Measurements from ENCODE around the gene SOAT1.

- TF ChIP-seq, protein P1, sequence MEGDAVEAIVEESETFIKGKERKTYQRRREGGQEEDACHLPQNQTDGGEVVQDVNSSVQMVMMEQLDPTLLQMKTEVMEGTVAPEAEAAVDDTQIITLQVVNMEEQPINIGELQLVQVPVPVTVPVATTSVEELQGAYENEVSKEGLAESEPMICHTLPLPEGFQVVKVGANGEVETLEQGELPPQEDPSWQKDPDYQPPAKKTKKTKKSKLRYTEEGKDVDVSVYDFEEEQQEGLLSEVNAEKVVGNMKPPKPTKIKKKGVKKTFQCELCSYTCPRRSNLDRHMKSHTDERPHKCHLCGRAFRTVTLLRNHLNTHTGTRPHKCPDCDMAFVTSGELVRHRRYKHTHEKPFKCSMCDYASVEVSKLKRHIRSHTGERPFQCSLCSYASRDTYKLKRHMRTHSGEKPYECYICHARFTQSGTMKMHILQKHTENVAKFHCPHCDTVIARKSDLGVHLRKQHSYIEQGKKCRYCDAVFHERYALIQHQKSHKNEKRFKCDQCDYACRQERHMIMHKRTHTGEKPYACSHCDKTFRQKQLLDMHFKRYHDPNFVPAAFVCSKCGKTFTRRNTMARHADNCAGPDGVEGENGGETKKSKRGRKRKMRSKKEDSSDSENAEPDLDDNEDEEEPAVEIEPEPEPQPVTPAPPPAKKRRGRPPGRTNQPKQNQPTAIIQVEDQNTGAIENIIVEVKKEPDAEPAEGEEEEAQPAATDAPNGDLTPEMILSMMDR (tag by site-specific recombination; IDR thresholded peaks at IDR 0.05) = peak; percentile 6; the same call in 1 of the 2 replicates
- TF ChIP-seq ZNF513 (tag by site-specific recombination; IDR thresholded peaks at IDR 0.05) (no peak), ZNF274 (IDR thresholded peaks at IDR 0.05; ENCODE audit: low read length) (no peak), ZNF274 (tag by site-specific recombination; IDR thresholded peaks at IDR 0.05; ENCODE audit: borderline replicate concordance) (no peak), ZNF670 (tag by site-specific recombination; IDR thresholded peaks at IDR 0.05; ENCODE audit: low read depth) (no peak)
- TF ChIP-seq, protein P2, sequence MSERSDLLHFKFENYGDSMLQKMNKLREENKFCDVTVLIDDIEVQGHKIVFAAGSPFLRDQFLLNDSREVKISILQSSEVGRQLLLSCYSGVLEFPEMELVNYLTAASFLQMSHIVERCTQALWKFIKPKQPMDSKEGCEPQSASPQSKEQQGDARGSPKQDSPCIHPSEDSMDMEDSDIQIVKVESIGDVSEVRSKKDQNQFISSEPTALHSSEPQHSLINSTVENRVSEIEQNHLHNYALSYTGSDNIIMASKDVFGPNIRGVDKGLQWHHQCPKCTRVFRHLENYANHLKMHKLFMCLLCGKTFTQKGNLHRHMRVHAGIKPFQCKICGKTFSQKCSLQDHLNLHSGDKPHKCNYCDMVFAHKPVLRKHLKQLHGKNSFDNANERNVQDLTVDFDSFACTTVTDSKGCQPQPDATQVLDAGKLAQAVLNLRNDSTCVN (tag by site-specific recombination; optimal IDR thresholded peaks at IDR 0.05) = peak; percentile 28
Observed at GRCh38 chr1:179366093-179366800, 72.7 kb downstream of the SOAT1 start.

Measured in HEK293 (cell line).